HG02642 (cell line): ENCODE measurements around the gene ERMARD.

Experiments used
- ATAC-seq: cut with Tn5 transposase; IDR thresholded peaks from one replicate; pipeline ENCODE4 v1.9.1; 2021; ENCODE audit warnings: mild to moderate bottlenecking; ENCODE audit not compliant: unreplicated experiment, poor library complexity

The ERMARD gene

GRCh38 chr6:169816054-169816453, 64.6 kb downstream of the ERMARD start:
- no peak for ATAC-seq

GRCh38 chr6:169816975-169817374, 65.6 kb downstream of the ERMARD start:
- no peak for ATAC-seq

- no peak for ATAC-seq
Measured at GRCh38 chr6:169820358-169820757, 68.9 kb downstream of the ERMARD start.

DNA sequence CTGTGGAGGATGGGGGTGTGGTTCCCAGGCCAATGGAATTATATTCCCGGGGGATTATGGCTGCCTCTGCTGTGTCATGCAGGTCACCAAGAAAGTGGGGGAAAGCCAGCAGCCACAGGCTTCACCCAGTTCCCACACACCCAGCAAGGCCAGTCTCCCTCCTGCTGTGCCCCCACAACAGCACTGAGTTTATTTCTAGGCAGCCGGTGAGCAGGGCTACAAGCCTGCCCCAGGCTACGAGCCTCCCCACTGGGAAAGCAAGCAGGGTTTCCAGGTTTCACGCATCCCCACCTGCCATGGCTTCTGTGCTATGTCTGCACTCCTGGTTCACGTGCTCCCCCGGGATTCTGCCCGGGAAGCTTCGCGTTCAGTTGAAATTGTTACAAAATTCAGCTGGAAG, 72.6 kb downstream of the ERMARD start:
- ATAC-seq: no peak

- no peak for ATAC-seq
Measured at GRCh38 chr6:169824848-169825557, 73.6 kb downstream of the ERMARD start.

DNA sequence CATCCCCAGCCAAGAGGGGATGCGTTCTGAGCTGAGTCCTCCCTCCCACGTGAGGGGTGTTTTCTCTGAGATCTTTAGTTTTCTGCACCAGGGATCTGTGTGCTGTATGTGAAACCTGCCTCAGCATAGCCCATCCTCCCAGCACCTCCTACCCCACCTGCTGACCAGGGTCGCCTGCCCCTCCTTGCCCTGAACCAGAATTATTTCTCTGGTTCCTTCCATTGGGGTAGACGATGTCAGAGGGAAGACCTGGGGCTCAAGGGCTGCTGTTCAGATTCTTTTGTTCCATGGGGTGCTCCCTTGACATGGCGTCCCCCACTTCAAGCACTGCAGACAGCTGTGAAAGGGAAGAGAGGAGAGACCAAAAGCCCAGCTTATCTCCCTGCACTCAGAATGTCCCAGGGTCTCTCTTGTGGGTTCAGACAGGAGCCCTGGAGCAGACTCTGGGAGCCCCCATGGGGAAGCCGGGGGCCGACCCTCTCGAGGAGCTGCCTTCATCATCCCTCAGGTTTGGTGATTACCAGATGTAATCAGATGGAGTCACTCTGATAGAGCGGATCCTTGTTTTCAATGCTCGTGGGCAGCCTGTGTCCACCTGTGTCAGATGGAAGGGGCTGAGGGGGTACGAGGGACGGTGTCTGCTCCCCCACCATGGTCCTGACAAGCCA, 74.3 kb downstream of the ERMARD start:
- ATAC-seq: no peak

DNA sequence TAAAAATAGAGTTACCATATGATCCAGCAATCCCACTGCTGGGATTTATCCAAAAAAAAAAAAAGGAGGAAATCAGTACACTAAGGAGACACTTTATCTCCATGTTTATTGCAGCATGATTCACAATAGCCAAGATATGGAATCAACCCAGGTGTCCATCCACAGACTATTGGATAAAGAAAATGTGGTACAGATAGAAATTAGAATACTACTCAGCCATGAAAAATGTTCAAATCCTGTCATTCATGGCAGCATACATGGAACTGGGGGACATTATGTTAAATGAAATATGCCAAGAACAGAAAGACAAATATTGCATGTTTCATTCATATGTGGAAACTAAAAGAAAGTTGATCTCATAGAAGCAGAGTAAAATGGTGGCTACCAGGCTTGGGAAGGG, 75.3 kb downstream of the ERMARD start:
- ATAC-seq: no peak

GRCh38 chr6:169827290-169827717, 75.9 kb downstream of the ERMARD start:
- ATAC-seq: no peak

GRCh38 chr6:169828176-169828575, 76.8 kb downstream of the ERMARD start:
- no peak for ATAC-seq

- ATAC-seq: no peak
Measured at GRCh38 chr6:169829786-169830185, 78.4 kb downstream of the ERMARD start.

DNA sequence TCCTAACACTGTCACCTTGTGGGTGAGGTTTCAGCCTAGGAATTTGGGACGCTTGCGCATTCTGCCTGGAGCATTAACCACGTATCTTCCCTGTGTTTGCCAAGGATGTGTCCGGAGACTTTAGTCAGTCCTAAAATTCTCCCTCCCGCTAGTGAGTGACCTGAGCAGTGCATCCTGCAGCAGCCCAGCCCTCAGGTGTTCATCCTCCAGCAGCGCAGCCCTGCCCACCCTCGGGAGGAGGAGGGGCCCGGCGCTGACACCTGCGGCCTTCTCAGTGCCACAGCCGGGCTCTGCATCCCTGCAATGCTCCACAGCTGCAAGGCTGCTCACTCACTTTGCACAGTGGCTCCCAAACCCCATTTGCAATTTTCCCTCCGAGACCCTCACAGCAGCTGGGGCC, 79.5 kb downstream of the ERMARD start:
- no peak for ATAC-seq
